Measurements from ENCODE around the gene LHFPL2.

LHFPL2 gene

GRCh38 chr5:78654386-78654785, 5.8 kb upstream of the LHFPL2 start:
- Histone ChIP-seq H3K4me1 (ENCODE audit: control insufficient read depth in 5 of 5, insufficient read depth in 5 of 5, low read length in 5 of 5) (peaks cover 0 to 11% (median 9%) of the 10 kb centered on the region in 5 donors), H3K4me3 (ENCODE audit: low read depth in 1 of 5, low read length in 5 of 5) (no peak overlapping the region), H3K9me3 (ENCODE audit: control insufficient read depth in 5 of 5, low read length in 5 of 5) (no peaks in the 10 kb centered on the region), H3K36me3 (ENCODE audit: control insufficient read depth in 5 of 5, insufficient read depth in 5 of 5, low read length in 5 of 5) (no peaks in the 10 kb centered on the region), H3K27ac (ENCODE audit: low read depth, low read length) (no peak overlapping the region), H3K9ac (ENCODE audit: low read length in 5 of 5) (no peak overlapping the region), H3K27me3 (ENCODE audit: control insufficient read depth in 5 of 5, insufficient read depth in 4 of 5, low read length in 5 of 5) (no peaks in the 10 kb centered on the region)

DNA sequence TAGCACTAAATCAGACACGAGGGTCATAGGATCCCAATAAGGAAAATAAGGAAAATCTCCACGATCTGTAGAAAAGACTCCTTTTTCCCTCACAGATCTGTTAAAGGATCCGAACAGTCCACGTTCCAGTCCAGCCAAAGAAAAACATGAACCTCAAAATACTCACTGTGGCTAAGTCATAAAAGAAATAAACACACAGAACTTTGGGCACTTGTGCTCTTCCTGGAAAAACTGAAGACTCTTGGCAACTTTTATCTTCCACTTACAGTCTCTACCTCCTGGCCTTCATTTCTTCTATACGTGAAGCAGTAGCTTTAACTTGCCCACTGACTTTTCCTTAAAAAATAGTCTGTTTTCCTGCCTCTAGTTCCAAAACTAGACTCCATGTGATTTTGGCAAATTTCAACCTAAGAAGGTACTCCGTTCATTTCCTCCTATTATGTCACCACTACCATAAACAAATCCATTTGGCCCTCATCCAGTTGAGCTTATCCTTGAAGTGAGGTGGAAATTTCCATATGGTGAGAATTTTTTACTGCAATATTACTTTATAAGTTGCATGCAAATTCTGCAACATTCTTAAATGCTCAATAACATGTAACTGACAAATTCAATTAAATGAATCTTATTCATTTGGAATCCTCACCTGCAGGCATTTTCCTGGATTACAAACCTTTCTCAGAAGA, 5.3 kb upstream of the LHFPL2 start:
- Histone ChIP-seq H3K4me1 (ENCODE audit: control insufficient read depth in 5 of 5, insufficient read depth in 5 of 5, low read length in 5 of 5) (peaks cover 0 to 9% (median 8%) of the 10 kb centered on the region in 5 donors), H3K9me3 (ENCODE audit: control insufficient read depth in 5 of 5, low read length in 5 of 5) (no peaks in the 10 kb centered on the region), H3K27ac (ENCODE audit: low read depth, low read length) (no peak overlapping the region), H3K9ac (ENCODE audit: low read length in 5 of 5) (no peak overlapping the region), H3K36me3 (ENCODE audit: control insufficient read depth in 5 of 5, insufficient read depth in 5 of 5, low read length in 5 of 5) (no peaks in the 10 kb centered on the region), H3K4me3 (ENCODE audit: low read depth in 1 of 5, low read length in 5 of 5) (no peak overlapping the region), H3K27me3 (ENCODE audit: control insufficient read depth in 5 of 5, insufficient read depth in 4 of 5, low read length in 5 of 5) (no peaks in the 10 kb centered on the region)

DNA sequence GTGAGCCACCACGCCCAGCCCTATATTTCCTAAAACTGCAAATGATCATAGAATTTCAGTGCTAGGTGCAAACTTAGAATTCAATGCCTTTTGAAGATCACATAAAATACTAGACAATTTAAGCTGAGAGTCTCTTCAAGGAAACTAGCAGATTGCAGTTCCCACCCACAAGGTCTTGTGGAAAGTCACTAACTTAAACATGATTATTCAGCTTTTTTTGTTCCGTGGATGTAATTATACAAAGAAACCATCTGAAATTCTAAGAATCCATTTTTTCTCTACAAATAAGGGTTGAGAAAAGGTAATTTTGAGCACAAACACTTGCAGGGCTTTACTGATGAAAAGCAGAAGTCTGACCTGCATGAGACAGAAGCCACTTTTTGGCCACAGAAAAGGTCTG, 4.5 kb upstream of the LHFPL2 start:
- Histone ChIP-seq H3K27me3 (ENCODE audit: control insufficient read depth in 5 of 5, insufficient read depth in 4 of 5, low read length in 5 of 5) (no peaks in the 10 kb centered on the region), H3K36me3 (ENCODE audit: control insufficient read depth in 5 of 5, insufficient read depth in 5 of 5, low read length in 5 of 5) (no peaks in the 10 kb centered on the region), H3K27ac (ENCODE audit: low read depth, low read length) (no peak overlapping the region), H3K4me3 (ENCODE audit: low read depth in 1 of 5, low read length in 5 of 5) (no peak overlapping the region), H3K9me3 (ENCODE audit: control insufficient read depth in 5 of 5, low read length in 5 of 5) (no peaks in the 10 kb centered on the region), H3K9ac (ENCODE audit: low read length in 5 of 5) (no peak overlapping the region), H3K4me1 (ENCODE audit: control insufficient read depth in 5 of 5, insufficient read depth in 5 of 5, low read length in 5 of 5) (peaks cover 0 to 8% (median 4%) of the 10 kb centered on the region in 5 donors)

- H3K4me1 ChIP-seq (ENCODE audit: control insufficient read depth in 5 of 5, insufficient read depth in 5 of 5, low read length in 5 of 5), result peaks cover 2 to 23% (median 19%) of the 10 kb centered on the region in 5 donors
- H3K9me3 ChIP-seq (ENCODE audit: control insufficient read depth in 5 of 5, low read length in 5 of 5), result no peaks in the 10 kb centered on the region
- no peak overlapping the region for H3K4me3 ChIP-seq (ENCODE audit: low read depth in 1 of 5, low read length in 5 of 5)
- H3K9ac ChIP-seq (ENCODE audit: low read length in 5 of 5), result no peak overlapping the region
- H3K27ac ChIP-seq (ENCODE audit: low read depth, low read length), result no peak overlapping the region
- no peaks in the 10 kb centered on the region for H3K27me3 ChIP-seq (ENCODE audit: control insufficient read depth in 5 of 5, insufficient read depth in 4 of 5, low read length in 5 of 5)
- no peaks in the 10 kb centered on the region for H3K36me3 ChIP-seq (ENCODE audit: control insufficient read depth in 5 of 5, insufficient read depth in 5 of 5, low read length in 5 of 5)
Measured at GRCh38 chr5:78651468-78651867, 2.9 kb upstream of the LHFPL2 start.

GRCh38 chr5:78650531-78650930, 2.0 kb upstream of the LHFPL2 start:
- no peaks in the 10 kb centered on the region for H3K9me3 ChIP-seq (ENCODE audit: control insufficient read depth in 5 of 5, low read length in 5 of 5)
- H3K4me1 ChIP-seq (ENCODE audit: control insufficient read depth in 5 of 5, insufficient read depth in 5 of 5, low read length in 5 of 5), result peaks cover 2 to 26% (median 22%) of the 10 kb centered on the region in 5 donors
- no peaks in the 10 kb centered on the region for H3K36me3 ChIP-seq (ENCODE audit: control insufficient read depth in 5 of 5, insufficient read depth in 5 of 5, low read length in 5 of 5)
- no peak overlapping the region for H3K27ac ChIP-seq (ENCODE audit: low read depth, low read length)
- no peak overlapping the region for H3K9ac ChIP-seq (ENCODE audit: low read length in 5 of 5)
- H3K27me3 ChIP-seq (ENCODE audit: control insufficient read depth in 5 of 5, insufficient read depth in 4 of 5, low read length in 5 of 5), result no peaks in the 10 kb centered on the region
- H3K4me3 ChIP-seq (ENCODE audit: low read depth in 1 of 5, low read length in 5 of 5), result no peak overlapping the region

DNA sequence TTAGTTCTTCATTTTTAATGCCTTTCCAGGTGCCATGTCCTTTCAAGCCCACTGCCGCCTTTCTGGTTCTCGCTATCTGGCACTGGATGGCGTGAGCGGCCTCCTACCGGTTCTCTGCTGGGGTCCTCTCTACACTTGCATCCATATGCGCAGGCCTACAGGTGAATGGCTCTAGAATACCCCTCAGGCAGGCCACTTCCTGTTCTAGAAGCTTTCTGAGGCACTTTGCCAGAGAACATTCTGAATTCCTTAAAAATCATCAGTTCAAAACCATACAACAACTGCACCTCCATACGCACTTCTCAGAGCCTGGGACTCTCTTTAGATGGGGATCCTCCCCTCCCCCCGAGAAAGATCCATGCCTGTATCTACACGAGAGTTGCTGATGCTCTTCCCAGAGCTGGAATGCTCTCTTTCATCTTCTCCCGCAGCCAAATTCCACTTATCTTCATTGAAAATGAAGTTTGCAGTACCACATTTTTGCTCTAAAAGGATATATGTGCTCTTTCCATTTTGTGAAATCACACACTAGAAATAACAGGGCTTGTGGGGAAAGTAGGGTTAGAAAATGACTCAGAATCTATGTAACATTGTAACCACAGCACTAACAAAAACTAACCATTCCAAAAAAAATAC, 1.4 kb upstream of the LHFPL2 start:
- Histone ChIP-seq H3K27me3 (ENCODE audit: control insufficient read depth in 5 of 5, insufficient read depth in 4 of 5, low read length in 5 of 5) (no peaks in the 10 kb centered on the region), H3K4me1 (ENCODE audit: control insufficient read depth in 5 of 5, insufficient read depth in 5 of 5, low read length in 5 of 5) (peaks cover 2 to 30% (median 24%) of the 10 kb centered on the region in 5 donors), H3K4me3 (ENCODE audit: low read depth in 1 of 5, low read length in 5 of 5) (no peak overlapping the region), H3K27ac (ENCODE audit: low read depth, low read length) (no peak overlapping the region), H3K9me3 (ENCODE audit: control insufficient read depth in 5 of 5, low read length in 5 of 5) (no peaks in the 10 kb centered on the region), H3K9ac (ENCODE audit: low read length in 5 of 5) (no peak overlapping the region), H3K36me3 (ENCODE audit: control insufficient read depth in 5 of 5, insufficient read depth in 5 of 5, low read length in 5 of 5) (no peaks in the 10 kb centered on the region)

DNA sequence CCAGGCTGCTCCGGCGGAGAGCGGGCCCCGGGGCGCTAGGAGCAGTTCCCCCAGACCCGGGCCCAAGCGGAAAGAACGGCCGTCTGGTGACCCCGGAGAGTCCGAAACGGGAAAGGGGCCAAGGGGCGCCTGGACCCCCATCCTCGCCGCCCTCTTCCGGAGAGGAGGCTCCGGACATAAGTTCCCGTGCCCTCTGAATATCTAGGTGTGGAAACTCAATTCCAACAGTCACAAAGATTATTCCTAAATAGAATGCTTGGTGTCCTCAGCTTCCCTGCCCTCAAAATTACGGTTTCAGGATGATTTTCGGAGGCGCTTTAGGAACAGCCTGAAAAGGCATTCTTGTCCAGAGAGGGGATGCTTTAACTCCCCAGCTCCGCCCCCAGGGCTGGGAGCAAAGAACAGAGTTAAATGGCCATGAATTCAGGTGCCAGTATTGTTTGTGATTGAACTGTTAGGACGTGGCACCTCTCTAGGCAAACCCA, 681 bp upstream of the LHFPL2 start:
- Histone ChIP-seq H3K4me1 (ENCODE audit: control insufficient read depth in 5 of 5, insufficient read depth in 5 of 5, low read length in 5 of 5) (peaks cover 2 to 31% (median 28%) of the 10 kb centered on the region in 5 donors), H3K4me3 (ENCODE audit: low read depth in 1 of 5, low read length in 5 of 5) (peak overlapping the region; percentile 59 to 74 (median 65)), H3K9me3 (ENCODE audit: control insufficient read depth in 5 of 5, low read length in 5 of 5) (no peaks in the 10 kb centered on the region), H3K27me3 (ENCODE audit: control insufficient read depth in 5 of 5, insufficient read depth in 4 of 5, low read length in 5 of 5) (no peaks in the 10 kb centered on the region), H3K9ac (ENCODE audit: low read length in 5 of 5) (peak overlapping the region; percentile 44 to 90 (median 88)), H3K36me3 (ENCODE audit: control insufficient read depth in 5 of 5, insufficient read depth in 5 of 5, low read length in 5 of 5) (no peaks in the 10 kb centered on the region), H3K27ac (ENCODE audit: low read depth, low read length) (peak overlapping the region; percentile 79)

- Histone ChIP-seq H3K27ac (ENCODE audit: low read depth, low read length) (peak overlapping the region; percentile 78), H3K9ac (ENCODE audit: low read length in 5 of 5) (peak overlapping the region; percentile 56 to 90 (median 81)), H3K36me3 (ENCODE audit: control insufficient read depth in 5 of 5, insufficient read depth in 5 of 5, low read length in 5 of 5) (no peaks in the 10 kb centered on the region), H3K4me1 (ENCODE audit: control insufficient read depth in 5 of 5, insufficient read depth in 5 of 5, low read length in 5 of 5) (peaks cover 2 to 31% (median 26%) of the 10 kb centered on the region in 5 donors), H3K9me3 (ENCODE audit: control insufficient read depth in 5 of 5, low read length in 5 of 5) (no peaks in the 10 kb centered on the region), H3K27me3 (ENCODE audit: control insufficient read depth in 5 of 5, insufficient read depth in 4 of 5, low read length in 5 of 5) (no peaks in the 10 kb centered on the region), H3K4me3 (ENCODE audit: low read depth in 1 of 5, low read length in 5 of 5) (peak overlapping the region; percentile 78 to 83 (median 80))
Measured at GRCh38 chr5:78647838-78648358, 674 bp downstream of the LHFPL2 start.

- H3K27me3 ChIP-seq (ENCODE audit: control insufficient read depth in 5 of 5, insufficient read depth in 4 of 5, low read length in 5 of 5), result no peaks in the 10 kb centered on the region
- peak overlapping the region; percentile 2 to 90 (median 81) for H3K9ac ChIP-seq (ENCODE audit: low read length in 5 of 5)
- peaks cover 2 to 31% (median 26%) of the 10 kb centered on the region in 5 donors for H3K4me1 ChIP-seq (ENCODE audit: control insufficient read depth in 5 of 5, insufficient read depth in 5 of 5, low read length in 5 of 5)
- H3K27ac ChIP-seq (ENCODE audit: low read depth, low read length), result peak overlapping the region; percentile 78
- no peaks in the 10 kb centered on the region for H3K36me3 ChIP-seq (ENCODE audit: control insufficient read depth in 5 of 5, insufficient read depth in 5 of 5, low read length in 5 of 5)
- H3K9me3 ChIP-seq (ENCODE audit: control insufficient read depth in 5 of 5, low read length in 5 of 5), result no peaks in the 10 kb centered on the region
- peak overlapping the region; percentile 78 to 83 (median 80) for H3K4me3 ChIP-seq (ENCODE audit: low read depth in 1 of 5, low read length in 5 of 5)
Measured at GRCh38 chr5:78647351-78647818, 1.2 kb downstream of the LHFPL2 start.

DNA sequence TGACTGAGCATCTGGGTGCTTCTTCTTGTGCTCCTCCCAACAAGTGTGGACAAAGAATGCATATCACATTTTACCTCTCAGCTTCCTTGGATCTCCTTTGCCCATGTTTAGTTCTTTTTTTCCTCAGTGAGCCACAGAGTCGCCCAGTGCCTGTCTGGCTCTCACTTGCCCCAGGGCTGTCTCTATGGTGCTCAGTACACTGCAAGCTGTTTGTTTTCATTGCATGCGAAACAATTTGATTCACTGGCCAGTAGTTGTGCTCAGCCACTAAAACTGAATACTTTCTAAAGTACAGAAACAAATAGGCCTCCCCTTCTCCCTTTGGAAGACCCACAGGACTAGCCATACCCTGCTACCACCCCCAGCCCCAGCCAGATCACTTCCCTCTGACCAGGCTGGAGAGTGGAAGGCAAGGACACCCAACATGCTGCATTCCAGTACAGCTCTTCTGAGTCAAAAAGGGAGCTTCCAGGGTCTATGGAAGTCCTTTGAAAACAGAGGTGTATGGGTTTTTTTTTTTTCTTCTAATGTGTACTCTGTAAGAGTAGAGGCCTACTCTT, 3.8 kb downstream of the LHFPL2 start:
- H3K9me3 ChIP-seq (ENCODE audit: control insufficient read depth in 5 of 5, low read length in 5 of 5), result no peaks in the 10 kb centered on the region
- H3K4me1 ChIP-seq (ENCODE audit: control insufficient read depth in 5 of 5, insufficient read depth in 5 of 5, low read length in 5 of 5), result peaks cover 2 to 38% (median 29%) of the 10 kb centered on the region in 5 donors
- no peaks in the 10 kb centered on the region for H3K36me3 ChIP-seq (ENCODE audit: control insufficient read depth in 5 of 5, insufficient read depth in 5 of 5, low read length in 5 of 5)
- H3K27ac ChIP-seq (ENCODE audit: low read depth, low read length), result no peak overlapping the region
- H3K27me3 ChIP-seq (ENCODE audit: control insufficient read depth in 5 of 5, insufficient read depth in 4 of 5, low read length in 5 of 5), result no peaks in the 10 kb centered on the region
- no peak overlapping the region for H3K4me3 ChIP-seq (ENCODE audit: low read depth in 1 of 5, low read length in 5 of 5)
- H3K9ac ChIP-seq (ENCODE audit: low read length in 5 of 5), result no peak overlapping the region

All from subcutaneous abdominal adipose tissue (tissue), 5 donors.